Trophoblast cell (in vitro differentiated cells and primary cell): ENCODE data around the gene ACAD8.

Experiments
- DNase-seq, 2 donors: peaks; one replicate each; pipeline ENCODE4 v3.0.0-alpha.2; 2016
- H2AFZ ChIP-seq: 2 replicates; pipeline ENCODE4 v1.6.1; 2013; ENCODE audit warnings: low read length, moderate library complexity, mild to moderate bottlenecking; ENCODE audit not compliant: insufficient read depth, poor library complexity
- H2AK5ac ChIP-seq: 2 replicates; pipeline ENCODE4 v1.6.1; 2013; ENCODE audit warnings: mild to moderate bottlenecking, low read length
- H2BK120ac ChIP-seq: 2 replicates; pipeline ENCODE4 v1.6.1; 2013; ENCODE audit warnings: low read length, mild to moderate bottlenecking, moderate library complexity; ENCODE audit not compliant: insufficient read depth, poor library complexity
- H2BK12ac ChIP-seq: 2 replicates; pipeline ENCODE4 v1.6.1; 2013; ENCODE audit warnings: mild to moderate bottlenecking, low read length, moderate library complexity
- H2BK5ac ChIP-seq: 2 replicates; pipeline ENCODE4 v1.6.1; 2013; ENCODE audit warnings: low read length, low read depth, moderate library complexity, mild to moderate bottlenecking; ENCODE audit not compliant: poor library complexity
- H3K14ac ChIP-seq: 2 replicates; pipeline ENCODE4 v1.6.1; 2013; ENCODE audit warnings: mild to moderate bottlenecking, low read length
- H3K18ac ChIP-seq: 2 replicates; pipeline ENCODE4 v1.6.1; 2013; ENCODE audit warnings: mild to moderate bottlenecking, low read length
- H3K23ac ChIP-seq: 2 replicates; pipeline ENCODE4 v1.6.1; 2013; ENCODE audit warnings: low read length
- H3K27ac ChIP-seq: 2 replicates; pipeline ENCODE4 v1.5.1; 2013; ENCODE audit warnings: low read depth, mild to moderate bottlenecking, inconsistent platforms, low read length, moderate library complexity
- H3K27me3 ChIP-seq: 2 replicates; pipeline ENCODE4 v1.6.1; 2013; ENCODE audit warnings: inconsistent platforms, mild to moderate bottlenecking, low read length, moderate library complexity; ENCODE audit not compliant: insufficient read depth
- H3K36me3 ChIP-seq, 2 experiments: 1 replicate in 1 of 2; 2 replicates in 1 of 2; pipeline ENCODE4 v1.6.1; 2013; ENCODE audit warnings: low read length in 2 of 2, mild to moderate bottlenecking in 2 of 2, moderate library complexity in 1 of 2; ENCODE audit not compliant: insufficient read depth in 2 of 2, control insufficient read depth in 1 of 2
- H3K4ac ChIP-seq: 2 replicates; pipeline ENCODE4 v1.6.1; 2013; ENCODE audit warnings: low read depth, mild to moderate bottlenecking, low read length, moderate library complexity
- H3K4me1 ChIP-seq, 2 experiments: 1 replicate in 1 of 2; 2 replicates in 1 of 2; pipeline ENCODE4 v1.6.1; 2013; ENCODE audit warnings: low read length in 2 of 2, mild to moderate bottlenecking in 2 of 2, moderate library complexity in 1 of 2; ENCODE audit not compliant: insufficient read depth in 2 of 2, control insufficient read depth in 1 of 2
- H3K4me2 ChIP-seq: 2 replicates; pipeline ENCODE4 v1.6.1; 2013; ENCODE audit warnings: inconsistent platforms, mild to moderate bottlenecking, low read length, moderate library complexity
- H3K4me3 ChIP-seq: 2 replicates; pipeline ENCODE4 v1.5.1; 2013; ENCODE audit warnings: mild to moderate bottlenecking, low read depth, low read length, inconsistent platforms
- H3K79me1 ChIP-seq: one replicate; pipeline ENCODE4 v1.6.1; 2013; ENCODE audit warnings: low read length
- H3K79me2 ChIP-seq: 2 replicates; pipeline ENCODE4 v1.6.1; 2013; ENCODE audit warnings: low read length, mild to moderate bottlenecking; ENCODE audit not compliant: control insufficient read depth, insufficient read depth, poor library complexity
- H3K9ac ChIP-seq: 2 replicates; pipeline ENCODE4 v1.6.1; 2013; ENCODE audit warnings: mild to moderate bottlenecking, low read length
- H3K9me3 ChIP-seq: 2 replicates; pipeline ENCODE4 v1.6.1; 2013; ENCODE audit warnings: low read depth, mild to moderate bottlenecking, control low read depth, inconsistent platforms, low read length; ENCODE audit not compliant: insufficient read depth
- H4K12ac ChIP-seq: 2 replicates; pipeline ENCODE4 v1.6.1; 2013; ENCODE audit warnings: low read depth, mild to moderate bottlenecking, low read length, moderate library complexity
- H4K8ac ChIP-seq: 2 replicates; pipeline ENCODE4 v1.6.1; 2013; ENCODE audit warnings: low read depth, mild to moderate bottlenecking, low read length, moderate library complexity
- H4K91ac ChIP-seq: one replicate; pipeline ENCODE4 v1.6.1; 2013; ENCODE audit warnings: low read depth, mild to moderate bottlenecking, low read length, moderate library complexity
- WGBS: extraction: QIAGEN DNeasy Blood & Tissue Kit; methylation state at CpG from one replicate; pipeline ENCODE4 v1.1.7; 2013; ENCODE audit warnings: missing lambda C conversion rate; ENCODE audit not compliant: insufficient read length, insufficient coverage; ENCODE audit errors: extremely low coverage; 5-methylcytosine and 5-hydroxymethylcytosine counted together

The ACAD8 gene

GRCh38 chr11:134246100-134246499 lies 7.3 kb upstream of the ACAD8 start:
- Histone ChIP-seq H2BK5ac (no peak overlapping the region), H3K79me1 (no peaks in the 10 kb centered on the region), H4K91ac (no peak overlapping the region), H2AFZ (no peak overlapping the region), H2BK12ac (no peak overlapping the region), H3K9me3 (no peaks in the 10 kb centered on the region), H3K79me2 (no peaks in the 10 kb centered on the region), H3K27me3 (no peaks in the 10 kb centered on the region), H3K9ac (no peak overlapping the region), H3K4me2 (no peak overlapping the region), H3K14ac (no peak overlapping the region), H3K4ac (no peak overlapping the region), H3K36me3 (peaks cover 32 to 58% of the 10 kb centered on the region in 2 experiments), H3K4me3 (no peak overlapping the region), H3K27ac (no peak overlapping the region), H3K18ac (no peak overlapping the region), H2BK120ac (no peak overlapping the region), H4K8ac (no peak overlapping the region), H3K4me1 (peaks cover 0 to 4% of the 10 kb centered on the region in 2 experiments), H3K23ac (no peak overlapping the region), H2AK5ac (no peak overlapping the region), H4K12ac (no peak overlapping the region)
- no peak for DNase-seq
- no CpG with 5 or more reads among the region's 11 CpGs for WGBS

GRCh38 chr11:134246678-134247077 lies 6.7 kb upstream of the ACAD8 start:
- Histone ChIP-seq H4K12ac (no peak overlapping the region), H3K9me3 (no peaks in the 10 kb centered on the region), H4K8ac (no peak overlapping the region), H3K18ac (no peak overlapping the region), H3K9ac (no peak overlapping the region), H3K23ac (no peak overlapping the region), H2AK5ac (no peak overlapping the region), H3K4me1 (peaks cover 0 to 4% of the 10 kb centered on the region in 2 experiments), H2BK5ac (no peak overlapping the region), H3K14ac (no peak overlapping the region), H3K4ac (no peak overlapping the region), H3K4me2 (no peak overlapping the region), H2AFZ (no peak overlapping the region), H3K36me3 (peaks cover 28 to 58% of the 10 kb centered on the region in 2 experiments), H3K27me3 (no peaks in the 10 kb centered on the region), H3K4me3 (no peak overlapping the region), H2BK120ac (no peak overlapping the region), H3K27ac (no peak overlapping the region), H3K79me2 (no peaks in the 10 kb centered on the region), H3K79me1 (no peaks in the 10 kb centered on the region), H2BK12ac (no peak overlapping the region), H4K91ac (no peak overlapping the region)
- whole genome bisulfite sequencing: no CpG with 5 or more reads among the region's 4 CpGs
- no peak for DNase-seq

GRCh38 chr11:134248910-134249480 lies 4.4 kb upstream of the ACAD8 start:
- H3K4ac ChIP-seq: no peak overlapping the region
- no peak overlapping the region for H2AFZ ChIP-seq
- peaks cover 22 to 42% of the 10 kb centered on the region in 2 experiments for H3K36me3 ChIP-seq
- no peak overlapping the region for H2BK120ac ChIP-seq
- WGBS: no CpG with 5 or more reads among the region's 7 CpGs
- DNase-seq: no peak
- H3K9me3 ChIP-seq: no peaks in the 10 kb centered on the region
- H3K23ac ChIP-seq: no peak overlapping the region
- no peak overlapping the region for H3K4me3 ChIP-seq
- no peak overlapping the region for H4K8ac ChIP-seq
- peaks cover 3% of the 10 kb centered on the region for H3K79me1 ChIP-seq
- no peak overlapping the region for H2AK5ac ChIP-seq
- peaks cover 3% of the 10 kb centered on the region for H3K79me2 ChIP-seq
- no peak overlapping the region for H3K27ac ChIP-seq
- H2BK12ac ChIP-seq: no peak overlapping the region
- no peak overlapping the region for H3K14ac ChIP-seq
- H4K12ac ChIP-seq: no peak overlapping the region
- no peak overlapping the region for H2BK5ac ChIP-seq
- H3K9ac ChIP-seq: no peak overlapping the region
- H3K4me1 ChIP-seq: peaks cover 0 to 2% of the 10 kb centered on the region in 2 experiments
- no peak overlapping the region for H4K91ac ChIP-seq
- no peaks in the 10 kb centered on the region for H3K27me3 ChIP-seq
- H3K18ac ChIP-seq: no peak overlapping the region
- no peak overlapping the region for H3K4me2 ChIP-seq

GRCh38 chr11:134250246-134250645 lies 3.1 kb upstream of the ACAD8 start:
- H2BK5ac ChIP-seq: no peak overlapping the region
- H3K27me3 ChIP-seq: no peaks in the 10 kb centered on the region
- peaks cover 0 to 2% of the 10 kb centered on the region in 2 experiments for H3K4me1 ChIP-seq
- H3K36me3 ChIP-seq: peaks cover 15 to 32% of the 10 kb centered on the region in 2 experiments
- no peak overlapping the region for H3K14ac ChIP-seq
- H3K79me1 ChIP-seq: peaks cover 3% of the 10 kb centered on the region
- WGBS: no CpG with 5 or more reads among the region's 3 CpGs
- no peak overlapping the region for H4K12ac ChIP-seq
- H3K4me3 ChIP-seq: no peak overlapping the region
- H2AFZ ChIP-seq: no peak overlapping the region
- no peak overlapping the region for H3K27ac ChIP-seq
- H2BK12ac ChIP-seq: no peak overlapping the region
- no peaks in the 10 kb centered on the region for H3K9me3 ChIP-seq
- H4K91ac ChIP-seq: no peak overlapping the region
- H3K23ac ChIP-seq: no peak overlapping the region
- H3K4me2 ChIP-seq: no peak overlapping the region
- DNase-seq: no peak
- H2BK120ac ChIP-seq: no peak overlapping the region
- peaks cover 3% of the 10 kb centered on the region for H3K79me2 ChIP-seq
- H2AK5ac ChIP-seq: no peak overlapping the region
- no peak overlapping the region for H3K4ac ChIP-seq
- H3K18ac ChIP-seq: no peak overlapping the region
- no peak overlapping the region for H4K8ac ChIP-seq
- H3K9ac ChIP-seq: no peak overlapping the region
